HepG2 (cell line): Measurements from ENCODE around the gene DMGDH. TPM values are rescaled to one million over a fixed set of nuclear protein-coding genes. Genes with fewer than 3 reads are reported as not detected.
A peak's percentile ranks its signal among the peaks of the same experiment; 100 is the strongest.

Source experiments
- ATAC-seq: fragments of 200-7000 bp; cut with Tn5 transposase; 3 replicates; pipeline ENCODE4 v1.9.1; 2020; ENCODE audit warnings: mild to moderate bottlenecking, moderate library complexity
- BruUV-seq: library from RNA; stranded (reverse); fragments of 400-500 nt; replicated peaks from 2 replicates; lab custom pipeline; 2021; lab: Mats Ljungman, UMichigan
- CTCF ChIA-PET: fragments of 300-600 bp; formaldehyde crosslinking; extraction: SDS; loops from one replicate; lab custom pipeline; 2021; ENCODE audit warnings: low total read pairs, inconsistent platforms, low intra/inter-chr PET ratio; lab: Yijun Ruan, JAX
- POLR2A ChIA-PET: fragments of 350-600 bp; sonication (Branson Sonifier 250); formaldehyde crosslinking; loops from one replicate; lab custom pipeline; 2020; ENCODE audit warnings: antibody characterized with exemption, inconsistent platforms; lab: Yijun Ruan, JAX
- DNase-seq: peaks from one replicate; pipeline ENCODE4 v3.0.0-alpha.2; 2015; ENCODE audit warnings: low spot score
- FAIRE-seq: peaks from 3 replicates; lab custom pipeline; 2011; peaks lifted over from hg19 to GRCh38; lab: Jason Lieb, UNC
- H2AFZ ChIP-seq: one replicate; pipeline ENCODE4 v1.6.1; 2011; ENCODE audit warnings: low read length, inconsistent platforms
- H3K27ac ChIP-seq: fragments of 300-600 bp; 3 replicates; pipeline ENCODE4 v1.8.0; 2011; ENCODE audit warnings: mixed run types, mild to moderate bottlenecking, mixed read lengths, low read length, inconsistent platforms; ENCODE audit not compliant: insufficient read depth; ENCODE audit errors: extremely low read length
- H3K27me3 ChIP-seq, 2 experiments: fragments of 200-600 bp in 1 of 2; 2 replicates in 1 of 2; 3 replicates in 1 of 2; pipeline versions ENCODE4 v1.6.0 to v1.8.0; 2011; ENCODE audit warnings: low read length in 2 of 2, mild to moderate bottlenecking in 2 of 2, moderate library complexity in 2 of 2, inconsistent platforms in 1 of 2; ENCODE audit not compliant: insufficient read depth in 2 of 2, control insufficient read depth in 1 of 2
- H3K36me3 ChIP-seq, 2 experiments: fragments of 200-600 bp in 1 of 2; replicated peaks in 1 of 2; 2 replicates in 1 of 2; 3 replicates in 1 of 2; pipeline versions ENCODE4 v1.5.1 to v1.8.0; 2011; ENCODE audit warnings: low read length in 2 of 2, inconsistent platforms in 1 of 2; ENCODE audit not compliant: insufficient read depth in 2 of 2, control insufficient read depth in 1 of 2
- H3K4me1 ChIP-seq: 2 replicates; pipeline ENCODE4 v1.5.1; 2012; ENCODE audit warnings: low read length, inconsistent platforms; ENCODE audit not compliant: insufficient read depth
- H3K4me2 ChIP-seq: 2 replicates; pipeline ENCODE4 v1.6.0; 2011; ENCODE audit warnings: low read depth, low read length, inconsistent platforms
- H3K4me3 ChIP-seq, 3 experiments: fragments of 200-600 bp in 1 of 3; sonication (generic), shearing (Covaris generic) in 1 of 3; replicated peaks in 1 of 3; 2 replicates each; pipeline ENCODE4 v1.5.1; 2011 to 2016; ENCODE audit warnings: low read length in 3 of 3, inconsistent platforms in 2 of 3, low read depth in 2 of 3, mild to moderate bottlenecking in 2 of 3, control low read depth in 1 of 3, mixed read lengths in 1 of 3; ENCODE audit not compliant: insufficient read depth in 1 of 3
- H3K79me2 ChIP-seq: one replicate; pipeline ENCODE4 v1.6.1; 2011; ENCODE audit warnings: low read length, inconsistent platforms; ENCODE audit not compliant: insufficient read depth
- H3K9ac ChIP-seq: 2 replicates; pipeline ENCODE4 v1.6.0; 2011; ENCODE audit warnings: mild to moderate bottlenecking, low read depth, low read length, inconsistent platforms; ENCODE audit not compliant: insufficient read depth
- H3K9me3 ChIP-seq: 2 replicates; pipeline ENCODE4 v1.5.1; 2012; ENCODE audit warnings: mild to moderate bottlenecking, low read length
- H4K20me1 ChIP-seq: 2 replicates; pipeline ENCODE4 v1.6.0; 2011; ENCODE audit warnings: inconsistent platforms, mild to moderate bottlenecking, low read length, moderate library complexity; ENCODE audit not compliant: insufficient read depth
- AKAP8 ChIP-seq: sonication (generic); formaldehyde crosslinking; IDR thresholded peaks from 2 replicates; pipeline ENCODE4 v1.5.1; 2020; ENCODE audit warnings: mild to moderate bottlenecking, missing genetic modification reagents
- BCL3 ChIP-seq: sonication (generic); formaldehyde crosslinking; IDR thresholded peaks from 2 replicates; pipeline ENCODE4 v1.5.1; 2020; ENCODE audit warnings: mild to moderate bottlenecking, missing genetic modification reagents, moderate library complexity
- CHCHD3 ChIP-seq: sonication (generic); formaldehyde crosslinking; IDR thresholded peaks from 2 replicates; pipeline ENCODE4 v1.8.0; 2022; ENCODE audit warnings: mild to moderate bottlenecking, missing genetic modification reagents, moderate library complexity
- ELF4 ChIP-seq: sonication (generic); formaldehyde crosslinking; IDR thresholded peaks from 2 replicates; pipeline ENCODE4 v1.5.0; 2020; ENCODE audit warnings: missing genetic modification reagents, mild to moderate bottlenecking, moderate library complexity, borderline replicate concordance
- GFI1 ChIP-seq: sonication (generic); formaldehyde crosslinking; IDR thresholded peaks from 2 replicates; pipeline ENCODE4 v1.5.0; 2020; ENCODE audit warnings: missing genetic modification reagents, mild to moderate bottlenecking, borderline replicate concordance
- IKZF1 ChIP-seq: fragments of 450-650 bp; IDR thresholded peaks from 2 replicates; pipeline ENCODE4 v1.7.1; 2016
- MTF1 ChIP-seq: sonication (generic); formaldehyde crosslinking; IDR thresholded peaks from 2 replicates; pipeline ENCODE4 v1.5.0; 2020; ENCODE audit warnings: missing genetic modification reagents
- MXD4 ChIP-seq: IDR thresholded peaks from 2 replicates; pipeline ENCODE4 v1.6.1; 2016; ENCODE audit warnings: mild to moderate bottlenecking, missing biosample characterization, missing genetic modification reagents
- ZNF143 ChIP-seq: sonication (generic); formaldehyde crosslinking; IDR thresholded peaks from 2 replicates; pipeline ENCODE4 v1.4.0; 2020; ENCODE audit warnings: missing genetic modification reagents
- ZNF841 ChIP-seq: sonication (generic); formaldehyde crosslinking; IDR thresholded peaks from 2 replicates; pipeline ENCODE4 v1.8.1; 2023; ENCODE audit warnings: missing genetic modification reagents, borderline replicate concordance
- WGBS: methylation state at CpG from one replicate; pipeline ENCODE4 v1.1.6; 2017; ENCODE audit warnings: low lambda C conversion rate; 5-methylcytosine and 5-hydroxymethylcytosine counted together
- in situ Hi-C: cut with HindIII; loops from 2 replicates; pipeline ENCODE4 v1.10.0; 2017; ENCODE audit warnings: low pct_unique_long_range_greater_than_20kb; ENCODE audit not compliant: extremely low pct_ligation_motif_present
- intact Hi-C: fragments of 100-400 bp; cut with micrococcal nuclease; formaldehyde crosslinking; loops from one replicate; pipeline ENCODE4 v1.10.0; 2022; ENCODE audit not compliant: unreplicated experiment
- polyA plus RNA-seq, 8 experiments: library from polyadenylated mRNA; depleted of rRNA in 3 of 8; stranded (reverse) in 7 of 8; unstranded in 1 of 8; fragments of >200 nt; fragmentation: Illumina TruSeq in 4 of 8; extraction: Trizol in 4 of 8; gene quantifications; 2 replicates each; pipeline versions ENCODE4 v1.2.1 to v1.2.3, GENCODE V29; 2011 to 2016; ENCODE audit warnings: low read depth in 4 of 8, missing spikeins in 1 of 8, mixed read lengths in 1 of 8; ENCODE audit not compliant: insufficient read depth in 1 of 8
- total RNA-seq, 5 experiments: library from RNA; depleted of rRNA; stranded (reverse); fragments of >200 nt; fragmentation: Illumina TruSeq; extraction: Trizol; gene quantifications; 2 replicates each; pipeline ENCODE4 v1.2.3, GENCODE V29; 2016; ENCODE audit warnings: low read depth in 1 of 5

Gene DMGDH
- total and polyA plus RNA-seq, 2 of the 13 experiments (the other 11 are each of a cell fraction or from before 2014, with no cell fraction given): 3.6 to 7.9 TPM

- BruUV-seq: no TSS peak
- ChIA-PET CTCF (no interaction called here), POLR2A (no interaction called here)
- FAIRE-seq (no peak), DNase-seq (no peak), ATAC-seq (no peak)
- Histone ChIP-seq H3K9ac (no peak overlapping the region), H3K9me3 (0 out of 2 replicates have a peak, but pooled peaks cover 8% of the 10 kb centered on the region), H3K4me1 (peaks cover 26% of the 10 kb centered on the region), H4K20me1 (no peaks in the 10 kb centered on the region), H3K27ac (no peak overlapping the region), H3K36me3 (no peaks in the 10 kb centered on the region), H2AFZ (no peak overlapping the region), H3K4me2 (no peak overlapping the region), H3K27me3 (no peaks in the 10 kb centered on the region), H3K4me3 (no peak overlapping the region), H3K79me2 (no peaks in the 10 kb centered on the region)
- in situ Hi-C loops: loop anchor here (25.0 kb wide), 1 partner anchor 450 kb away; no protein-coding TSS in a partner anchor
- TF ChIP-seq MTF1 (CRISPR knock-in tag): no peak
- TF ChIP-seq GFI1 (CRISPR knock-in tag): no peak
- TF ChIP-seq ELF4 (CRISPR knock-in tag): no peak
- intact Hi-C loops: no loop called here
Measured at GRCh38 chr5:79011869-79012268, 57.6 kb downstream of the DMGDH start.

DNA sequence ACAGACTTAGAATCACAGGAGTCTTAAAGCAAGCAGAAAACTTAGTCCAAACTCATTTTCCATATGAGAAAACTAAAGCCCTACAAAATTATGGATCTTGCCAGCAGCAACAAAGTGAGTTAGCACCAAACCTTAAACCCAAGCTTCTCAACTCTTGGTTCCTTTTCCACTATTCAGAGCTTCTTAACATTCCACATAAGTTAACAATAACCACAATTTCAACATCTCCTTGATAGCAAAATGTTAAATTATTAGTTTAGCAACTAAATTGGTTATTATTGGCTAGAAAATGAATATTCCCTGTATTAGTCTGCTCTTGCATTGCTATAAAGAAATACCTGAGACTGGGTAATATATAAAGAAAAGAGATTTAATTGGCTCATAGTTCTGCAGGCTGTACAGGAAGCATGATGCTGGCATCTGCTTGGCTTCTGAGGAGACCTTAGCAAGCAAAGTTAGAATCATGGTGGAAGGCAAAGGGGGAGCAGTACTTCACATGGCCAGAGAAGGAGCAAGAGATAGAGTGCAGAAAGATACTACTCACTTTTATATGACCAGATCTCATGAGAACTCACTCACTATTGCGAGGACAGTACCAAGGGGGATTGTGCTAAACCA lies 58.1 kb downstream of the DMGDH start:
- Histone ChIP-seq H3K27me3 (no peaks in the 10 kb centered on the region), H3K4me3 (no peak overlapping the region), H4K20me1 (no peaks in the 10 kb centered on the region), H3K79me2 (no peaks in the 10 kb centered on the region), H3K4me1 (peaks cover 31% of the 10 kb centered on the region), H2AFZ (no peak overlapping the region), H3K4me2 (no peak overlapping the region), H3K27ac (no peak overlapping the region), H3K9me3 (0 out of 2 replicates have a peak, but pooled peaks cover 8% of the 10 kb centered on the region), H3K9ac (no peak overlapping the region), H3K36me3 (no peaks in the 10 kb centered on the region)
- intact Hi-C loops: no loop called here
- in situ Hi-C loops: loop anchor here (25.0 kb wide), 1 partner anchor 451 kb away; no protein-coding TSS in a partner anchor
- whole genome bisulfite sequencing: 89% methylated on average over 1 of the region's 1 CpG
- TF ChIP-seq CHCHD3 (CRISPR knock-in tag): no peak
- TF ChIP-seq BCL3 (CRISPR knock-in tag): no peak
- TF ChIP-seq AKAP8 (CRISPR knock-in tag): no peak
- TF ChIP-seq ZNF841 (CRISPR knock-in tag): no peak
- TF ChIP-seq ELF4 (CRISPR knock-in tag): no peak
- no peak for TF ChIP-seq ZNF143
- TF ChIP-seq MXD4 (CRISPR knock-in tag): no peak
- TF ChIP-seq IKZF1: no peak
- peak; percentile 74 for ATAC-seq
- ChIA-PET POLR2A (no interaction called here), CTCF (no interaction called here)
- BruUV-seq: no TSS peak
- no peak for FAIRE-seq
- DNase-seq: no peak
